ENCODE measurements around the gene RERE.

Gene RERE

DNA sequence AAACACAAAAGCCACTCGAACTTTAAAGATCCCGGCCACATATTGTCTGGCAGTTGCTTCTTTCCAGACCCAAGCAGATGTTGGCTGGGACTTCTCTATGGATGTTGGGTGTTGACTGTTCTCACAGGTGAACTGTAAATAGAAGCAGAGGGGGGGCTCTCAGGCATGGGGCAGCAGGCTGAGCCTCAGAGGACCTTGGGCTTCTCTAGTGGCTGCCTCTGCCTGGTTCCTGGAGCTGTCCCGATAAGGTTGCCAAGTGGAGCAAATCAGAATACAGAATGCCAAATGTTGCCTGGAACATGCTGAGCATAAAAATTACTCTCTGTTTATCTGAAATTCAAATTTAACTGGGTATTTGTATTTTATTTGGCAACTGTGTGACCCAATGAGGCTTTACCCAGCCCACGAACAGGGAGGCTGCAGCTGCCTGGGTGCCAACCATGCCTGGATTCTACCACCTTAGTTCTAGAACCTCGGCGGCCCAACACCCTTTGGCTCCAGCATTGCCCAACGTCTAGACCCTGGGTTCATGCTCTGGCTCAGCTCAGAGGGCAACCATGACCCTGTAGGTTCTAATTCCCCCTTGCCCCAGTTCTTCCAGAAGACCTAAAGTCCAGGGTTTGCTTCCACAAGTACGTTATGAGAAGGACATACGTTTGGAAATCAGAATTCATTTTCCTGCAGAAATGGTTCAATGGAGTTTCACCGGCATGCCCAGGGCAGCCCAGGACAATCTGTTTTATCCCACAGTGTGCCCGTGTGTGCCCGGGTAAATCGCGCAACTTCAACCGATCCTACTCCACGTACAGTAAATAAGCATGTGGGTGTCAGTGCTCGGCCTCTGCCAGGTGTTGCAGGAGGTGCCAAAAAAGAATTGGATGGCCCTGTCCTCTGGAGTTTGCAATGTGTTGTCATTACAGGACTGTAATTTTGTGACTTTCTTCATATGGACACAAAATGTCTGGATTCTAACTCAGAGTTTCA is 504.9 kb downstream of the RERE start:
- no peak for DNase-seq

- no peak for DNase-seq
Observed at GRCh38 chr1:8311068-8311718, 506.2 kb downstream of the RERE start.

- DNase-seq = no peak
Observed at GRCh38 chr1:8307628-8308027, 509.8 kb downstream of the RERE start.

- no peak for DNase-seq
Observed at GRCh38 chr1:8303876-8304275, 513.6 kb downstream of the RERE start.

DNA sequence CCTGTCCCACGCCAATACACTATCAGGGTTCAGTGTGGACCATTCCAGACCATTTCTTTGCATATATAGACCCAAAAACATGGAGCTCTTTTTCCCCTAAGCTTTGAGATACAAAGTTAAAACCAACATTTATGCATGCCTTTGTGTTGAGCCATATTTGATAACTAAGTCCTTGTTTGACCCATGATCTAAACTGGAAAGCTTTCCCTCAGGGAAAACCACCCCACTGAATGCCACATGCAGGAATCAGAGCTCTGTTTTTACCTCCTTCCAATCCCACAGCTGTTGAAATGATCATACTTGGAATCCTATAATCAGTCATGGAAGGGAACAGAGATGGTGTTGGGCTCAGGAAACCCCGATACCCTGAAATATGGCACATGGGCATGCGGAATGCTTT is 514.3 kb downstream of the RERE start:
- DNase-seq = no peak

Measured in NCI-H1694 (cell line).